ENCODE data around the gene PMEL. TPM values are rescaled to one million over a fixed set of nuclear protein-coding genes. Genes with fewer than 3 reads are reported as not detected.

PMEL gene
- polyA plus RNA-seq, 1 donor (not counting 4 experiments of a cell fraction or from before 2014, with no cell fraction given), result 1.3 TPM

GRCh38 chr12:55909513-55909884 lies 56.3 kb downstream of the PMEL start:
- no peak for DNase-seq (ENCODE audit: low read depth, low spot score)
- Histone ChIP-seq H3K9me3 (ENCODE audit: control insufficient read depth, low read depth, low read length) (no peaks in the 10 kb centered on the region), H3K27ac (ENCODE audit: control insufficient read depth, insufficient read depth, low read length) (peak overlapping the region; percentile 43), H3K27me3 (ENCODE audit: control insufficient read depth, extremely low read depth, insufficient read depth, low read length) (no peaks in the 10 kb centered on the region), H3K4me2 (ENCODE audit: control insufficient read depth, extremely low read depth, insufficient read depth, low read depth, low read length) (peak overlapping the region; percentile 44), H2AFZ (ENCODE audit: control insufficient read depth, low read length) (peak overlapping the region; percentile 37), H3K36me3 (ENCODE audit: control insufficient read depth in 2 of 2, extremely low read depth in 1 of 2, insufficient read depth in 2 of 2, low read length in 2 of 2) (peaks cover 0 to 1% of the 10 kb centered on the region in 2 experiments), H3K9ac (ENCODE audit: control insufficient read depth, extremely low read depth, insufficient read depth, low read length) (peak overlapping the region; percentile 9), H3K4me1 (ENCODE audit: control insufficient read depth, extremely low read depth, insufficient read depth, low read length) (peaks cover 27% of the 10 kb centered on the region), H3K9me1 (ENCODE audit: control insufficient read depth, extremely low read depth, insufficient read depth, low read length) (no peaks in the 10 kb centered on the region), H3K4me3 (ENCODE audit: control insufficient read depth in 2 of 3, extremely low read depth in 1 of 3, insufficient read depth in 2 of 3, low read depth in 1 of 3, low read length in 3 of 3) (no peak overlapping the region), H3K79me2 (ENCODE audit: control insufficient read depth, insufficient read depth, low read length) (peaks cover 16% of the 10 kb centered on the region), H4K20me1 (ENCODE audit: control insufficient read depth, extremely low read depth, insufficient read depth, low read length) (peaks cover 3% of the 10 kb centered on the region)
- dilution Hi-C loops (cut with MboI; ENCODE audit: extremely low pct_ligation_motif_present, low sequenced_read_pairs), result no loop called here
- no peak for TF ChIP-seq EZH2 (IDR thresholded peaks at IDR 0.05; ENCODE audit: low read length)
- no peak for TF ChIP-seq CTCF (optimal IDR thresholded peaks at IDR 0.05 in 1 of 3, IDR thresholded peaks at IDR 0.05 in 1 of 3, conservative IDR thresholded peaks at IDR 0.05 in 1 of 3; ENCODE audit: extremely low read depth in 1 of 3, insufficient read depth in 2 of 3, low read length in 3 of 3)
- no peak for FAIRE-seq

- Histone ChIP-seq H3K9me1 (ENCODE audit: control insufficient read depth, extremely low read depth, insufficient read depth, low read length) (no peaks in the 10 kb centered on the region), H2AFZ (ENCODE audit: control insufficient read depth, low read length) (peak overlapping the region; percentile 1), H3K27ac (ENCODE audit: control insufficient read depth, insufficient read depth, low read length) (no peak overlapping the region), H3K9me3 (ENCODE audit: control insufficient read depth, low read depth, low read length) (no peaks in the 10 kb centered on the region), H4K20me1 (ENCODE audit: control insufficient read depth, extremely low read depth, insufficient read depth, low read length) (peaks cover 3% of the 10 kb centered on the region), H3K4me2 (ENCODE audit: control insufficient read depth, extremely low read depth, insufficient read depth, low read depth, low read length) (peak overlapping the region; percentile 44), H3K79me2 (ENCODE audit: control insufficient read depth, insufficient read depth, low read length) (peaks cover 12% of the 10 kb centered on the region), H3K9ac (ENCODE audit: control insufficient read depth, extremely low read depth, insufficient read depth, low read length) (peak overlapping the region; percentile 9), H3K36me3 (ENCODE audit: control insufficient read depth in 2 of 2, extremely low read depth in 1 of 2, insufficient read depth in 2 of 2, low read length in 2 of 2) (peaks cover 0 to 1% of the 10 kb centered on the region in 2 experiments), H3K27me3 (ENCODE audit: control insufficient read depth, extremely low read depth, insufficient read depth, low read length) (no peaks in the 10 kb centered on the region), H3K4me3 (ENCODE audit: control insufficient read depth in 2 of 3, extremely low read depth in 1 of 3, insufficient read depth in 2 of 3, low read depth in 1 of 3, low read length in 3 of 3) (no peak overlapping the region), H3K4me1 (ENCODE audit: control insufficient read depth, extremely low read depth, insufficient read depth, low read length) (peaks cover 21% of the 10 kb centered on the region)
- DNase-seq (ENCODE audit: low read depth, low spot score) (no peak), FAIRE-seq (no peak)
- dilution Hi-C loops (cut with MboI; ENCODE audit: extremely low pct_ligation_motif_present, low sequenced_read_pairs), result no loop called here
- TF ChIP-seq CTCF (optimal IDR thresholded peaks at IDR 0.05 in 1 of 3, IDR thresholded peaks at IDR 0.05 in 1 of 3, conservative IDR thresholded peaks at IDR 0.05 in 1 of 3; ENCODE audit: extremely low read depth in 1 of 3, insufficient read depth in 2 of 3, low read length in 3 of 3), result no peak
- TF ChIP-seq EZH2 (IDR thresholded peaks at IDR 0.05; ENCODE audit: low read length), result no peak
These were observed 56.9 kb downstream of the PMEL start for GRCh38 chr12:55908726-55909512.

Measured in keratinocyte (primary cell).